T-cell (primary cell): ENCODE measurements around the gene FKBP14. TPM values are rescaled to one million over a fixed set of nuclear protein-coding genes. Genes with fewer than 3 reads are reported as not detected.

Source experiments
- ATAC-seq, 4 experiments: fragments of 200-7000 bp in 3 of 4; fragments of 150-1000 bp in 1 of 4; cut with Tn5 transposase; replicated peaks in 1 of 4; 1 replicate in 3 of 4; 2 replicates in 1 of 4; pipeline ENCODE4 v1.10.0; 2021; ENCODE audit warnings: moderate library complexity in 3 of 4, mild to moderate bottlenecking in 2 of 4, moderate number of reproducible peaks in 1 of 4
- CTCF ChIA-PET, 2 donors: fragments of 300-600 bp; sonication (Branson Sonifier 250); formaldehyde crosslinking; loops; one replicate each; lab custom pipeline; 2022; ENCODE audit warnings: antibody characterized with exemption in 2 of 2; lab: Charles Lee
- POLR2A ChIA-PET, 2 donors: fragments of 300-600 bp; sonication (Branson Sonifier 250); formaldehyde crosslinking; loops; one replicate each; lab custom pipeline; 2022; ENCODE audit warnings: antibody characterized with exemption in 2 of 2; lab: Charles Lee
- DNase-seq, 35 experiments: peaks; one replicate each; pipeline versions ENCODE4 v3.0.0 to v3.0.0-alpha.2; 2013 to 2023
- H3K27ac ChIP-seq: one replicate; pipeline ENCODE4 v1.5.1; 2013; ENCODE audit warnings: low read length
- H3K27me3 ChIP-seq, 2 experiments: replicated peaks in 1 of 2; 1 replicate in 1 of 2; 2 replicates in 1 of 2; pipeline versions ENCODE4 v1.6.1 to v1.7.0; 2013; ENCODE audit warnings: low read length in 1 of 2, mixed read lengths in 1 of 2; ENCODE audit not compliant: control insufficient read depth in 2 of 2, insufficient read depth in 2 of 2; ENCODE audit errors: extremely low read depth in 1 of 2
- H3K36me3 ChIP-seq, 2 donors: 1 replicate in 1 of 2; 2 replicates in 1 of 2; pipeline versions ENCODE4 v1.6.1 to v1.7.0; 2013; ENCODE audit warnings: low read length in 1 of 2; ENCODE audit not compliant: control insufficient read depth in 2 of 2, insufficient read depth in 1 of 2; ENCODE audit errors: extremely low read depth in 1 of 2
- H3K4me1 ChIP-seq, 2 experiments: 1 replicate in 1 of 2; 2 replicates in 1 of 2; pipeline versions ENCODE4 v1.6.1 to v1.7.0; 2013; ENCODE audit warnings: low read length in 2 of 2, mixed read lengths in 1 of 2; ENCODE audit not compliant: insufficient read depth in 2 of 2, control insufficient read depth in 1 of 2; ENCODE audit errors: extremely low read depth in 1 of 2
- H3K4me3 ChIP-seq, 2 donors: 1 replicate in 1 of 2; 2 replicates in 1 of 2; pipeline versions ENCODE4 v1.5.1 to v1.7.0; 2013; ENCODE audit warnings: mild to moderate bottlenecking in 2 of 2, low read length in 1 of 2, moderate library complexity in 1 of 2; ENCODE audit not compliant: control insufficient read depth in 1 of 2; ENCODE audit errors: extremely low read depth in 1 of 2
- H3K9me3 ChIP-seq: 2 replicates; pipeline ENCODE4 v1.7.0; 2013
- H3K27ac Mint-ChIP-seq, 2 donors: one replicate each; pipeline ENCODE4 v1.8.0; 2020 to 2021; ENCODE audit warnings: mild to moderate bottlenecking in 2 of 2, mixed read lengths in 2 of 2
- H3K27me3 Mint-ChIP-seq, 2 donors: one replicate each; pipeline ENCODE4 v1.8.0; 2021 to 2022; ENCODE audit warnings: mixed read lengths in 2 of 2
- H3K36me3 Mint-ChIP-seq: one replicate; pipeline ENCODE4 v1.8.0; 2021; ENCODE audit warnings: mixed read lengths
- H3K4me1 Mint-ChIP-seq, 3 donors: one replicate each; pipeline ENCODE4 v1.8.0; 2020 to 2022; ENCODE audit warnings: mixed read lengths in 3 of 3, mild to moderate bottlenecking in 1 of 3
- H3K4me3 Mint-ChIP-seq, 3 donors: one replicate each; pipeline ENCODE4 v1.8.0; 2020 to 2022; ENCODE audit warnings: mild to moderate bottlenecking in 3 of 3, mixed read lengths in 3 of 3, moderate library complexity in 3 of 3
- H3K9me3 Mint-ChIP-seq, 3 donors: one replicate each; pipeline ENCODE4 v1.8.0; 2020 to 2022; ENCODE audit warnings: mixed read lengths in 3 of 3
- WGBS: methylation state at CpG from one replicate; pipeline ENCODE4 v1.1.5; 2013; ENCODE audit warnings: missing lambda C conversion rate; ENCODE audit not compliant: insufficient coverage; 5-methylcytosine and 5-hydroxymethylcytosine counted together
- total RNA-seq, 35 experiments: library from RNA in 6 of 35; stranded (reverse) in 6 of 35; fragments of 120-200 nt in 1 of 35; gene quantifications; one replicate each; pipeline versions ENCODE4 v1.2.1 to v1.2.4 and lab custom pipeline; 2013 to 2026

Gene FKBP14
- total RNA-seq, 5 donors from 2014 or later (not counting 1 experiment from before 2014, with no cell fraction given), result 4.2 to 5.0 (median 4.5) TPM

GRCh38 chr7:30028749-30029635 is 2.5 kb upstream of the FKBP14 start:
- DNase-seq (peak in 27 of 35 experiments; percentile 1 to 58 (median 11)), ATAC-seq (peak; percentile 9 to 20 (median 15))
- no peak overlapping the region for H3K4me3 Mint-ChIP-seq
- POLR2A ChIA-PET, result no interaction called here
- Histone ChIP-seq H3K36me3 (no peaks in the 10 kb centered on the region), H3K4me3 (peak overlapping the region; percentile 87 to 93), H3K4me1 (peaks cover 9 to 20% of the 10 kb centered on the region in 2 experiments), H3K9me3 (no peaks in the 10 kb centered on the region), H3K27ac (peak overlapping the region; percentile 54), H3K27me3 (no peaks in the 10 kb centered on the region)
- WGBS, result 0% methylated on average over 35 of the region's 42 CpGs
- H3K36me3 Mint-ChIP-seq, result no peaks in the 10 kb centered on the region
- CTCF ChIA-PET, result interaction anchor here in 1 of 2 donors (1.4 kb wide), 1 partner anchor 33 kb away, joined by 9 read pairs; no protein-coding TSS in a partner anchor
- H3K4me1 Mint-ChIP-seq, result peaks cover 31 to 35% (median 34%) of the 10 kb centered on the region in 3 donors
- no peaks in the 10 kb centered on the region for H3K27me3 Mint-ChIP-seq
- peak overlapping the region in 1 of 2 donors; percentile 67 for H3K27ac Mint-ChIP-seq
- no peaks in the 10 kb centered on the region for H3K9me3 Mint-ChIP-seq

GRCh38 chr7:30028216-30028748 is 1.8 kb upstream of the FKBP14 start, which contains the start of gene PLEKHA8:
Gene PLEKHA8 (plus strand): TSS chr7:30028412. CDS start chr7:30028763, 351 bp downstream.
- ATAC-seq, result peak; percentile 58 to 66 (median 64)
- under 1% methylated on average over 66 of the region's 70 CpGs for WGBS
- Histone ChIP-seq H3K27me3 (no peaks in the 10 kb centered on the region), H3K27ac (peak within 1 kb of the TSS; percentile 56), H3K4me3 (peak within 1 kb of the TSS; percentile 87 to 93), H3K36me3 (no peaks in the 10 kb centered on the region), H3K9me3 (no peaks in the 10 kb centered on the region), H3K4me1 (peaks cover 9 to 20% of the 10 kb centered on the region in 2 experiments)
- Mint-ChIP-seq H3K27me3 (no peaks in the 10 kb centered on the region), H3K4me1 (peaks cover 39 to 41% (median 41%) of the 10 kb centered on the region in 3 donors), H3K27ac (peak within 1 kb of the TSS; percentile 82 to 87), H3K4me3 (no peak within 1 kb of the TSS), H3K36me3 (no peaks in the 10 kb centered on the region), H3K9me3 (no peaks in the 10 kb centered on the region)
- ChIA-PET POLR2A (no interaction called here), CTCF (interaction anchor here in 1 of 2 donors (0.8 to 1.5 kb wide), 2 partner anchors 33 to 449 kb away, joined by 3 to 8 read pairs; no protein-coding TSS in a partner anchor)
- peak; percentile 68 to 94 (median 82) for DNase-seq

GRCh38 chr7:30027740-30028215 is 1.3 kb upstream of the FKBP14 start:
- WGBS, result 0% methylated on average over 6 of the region's 9 CpGs
- Histone ChIP-seq H3K27me3 (no peaks in the 10 kb centered on the region), H3K4me1 (peaks cover 9 to 20% of the 10 kb centered on the region in 2 experiments), H3K36me3 (no peaks in the 10 kb centered on the region), H3K27ac (peak overlapping the region; percentile 56), H3K9me3 (no peaks in the 10 kb centered on the region), H3K4me3 (peak overlapping the region; percentile 87 to 93)
- Mint-ChIP-seq H3K4me1 (peaks cover 42 to 46% (median 42%) of the 10 kb centered on the region in 3 donors), H3K4me3 (no peak overlapping the region), H3K36me3 (no peaks in the 10 kb centered on the region), H3K27me3 (no peaks in the 10 kb centered on the region), H3K27ac (peak overlapping the region; percentile 82 to 87), H3K9me3 (no peaks in the 10 kb centered on the region)
- ATAC-seq (no peak), DNase-seq (peak in 1 of 35 experiments; percentile 0)
- POLR2A ChIA-PET, result interaction anchor here (0.5 to 0.7 kb wide), 2 partner anchors 11 to 108 kb away, joined by 3 to 4 read pairs; no protein-coding TSS in a partner anchor
- CTCF ChIA-PET, result interaction anchor here in 1 of 2 donors (0.8 to 1.5 kb wide), 2 partner anchors 34 to 450 kb away, joined by 3 to 8 read pairs; no protein-coding TSS in a partner anchor

GRCh38 chr7:30027065-30027456 is 559 bp upstream of the FKBP14 start:
- peaks cover 36 to 49% (median 38%) of the 10 kb centered on the region in 3 donors for H3K4me1 Mint-ChIP-seq
- H3K4me1 ChIP-seq, result peaks cover 9 to 20% of the 10 kb centered on the region in 2 experiments
- no peak overlapping the region for H3K4me3 Mint-ChIP-seq
- peak overlapping the region; percentile 87 to 93 for H3K4me3 ChIP-seq
- WGBS, result 0% methylated on average over 1 of the region's 10 CpGs
- CTCF ChIA-PET, result interaction anchor here in 1 of 2 donors (0.5 to 1.5 kb wide), 2 partner anchors 35 to 839 kb away, joined by 4 to 8 read pairs; no protein-coding TSS in a partner anchor
- ATAC-seq, result peak; percentile 17 to 36 (median 22)
- H3K27me3 Mint-ChIP-seq, result no peaks in the 10 kb centered on the region
- H3K9me3 Mint-ChIP-seq, result no peaks in the 10 kb centered on the region
- peak overlapping the region; percentile 61 for H3K27ac ChIP-seq
- no peaks in the 10 kb centered on the region for H3K36me3 Mint-ChIP-seq
- peak overlapping the region; percentile 82 to 87 for H3K27ac Mint-ChIP-seq
- POLR2A ChIA-PET, result interaction anchor here (0.5 to 0.9 kb wide), 3 partner anchors 10 to 109 kb away, joined by 3 to 4 read pairs (median 3); no protein-coding TSS in a partner anchor
- DNase-seq, result peak in 15 of 35 experiments; percentile 1 to 68 (median 5)
- no peaks in the 10 kb centered on the region for H3K27me3 ChIP-seq
- H3K36me3 ChIP-seq, result no peaks in the 10 kb centered on the region
- no peaks in the 10 kb centered on the region for H3K9me3 ChIP-seq

GRCh38 chr7:30023524-30023923 is 3.0 kb downstream of the FKBP14 start:
- Histone ChIP-seq H3K4me1 (peaks cover 2 to 11% of the 10 kb centered on the region in 2 experiments), H3K4me3 (no peak overlapping the region), H3K9me3 (no peaks in the 10 kb centered on the region), H3K27me3 (no peaks in the 10 kb centered on the region), H3K36me3 (no peaks in the 10 kb centered on the region), H3K27ac (no peak overlapping the region)
- H3K4me3 Mint-ChIP-seq, result no peak overlapping the region
- H3K27ac Mint-ChIP-seq, result no peak overlapping the region
- no peaks in the 10 kb centered on the region for H3K27me3 Mint-ChIP-seq
- CTCF ChIA-PET, result interaction anchor here in 1 of 2 donors (1.5 kb wide), 1 partner anchor 38 kb away, joined by 3 read pairs; no protein-coding TSS in a partner anchor
- H3K9me3 Mint-ChIP-seq, result no peaks in the 10 kb centered on the region
- WGBS, result no CpG with 5 or more reads among the region's 6 CpGs
- POLR2A ChIA-PET, result no interaction called here
- ATAC-seq, result no peak
- H3K4me1 Mint-ChIP-seq, result peaks cover 36 to 49% (median 40%) of the 10 kb centered on the region in 3 donors
- DNase-seq, result no peak
- no peaks in the 10 kb centered on the region for H3K36me3 Mint-ChIP-seq

GRCh38 chr7:30022991-30023390 is 3.5 kb downstream of the FKBP14 start:
- Histone ChIP-seq H3K27me3 (no peaks in the 10 kb centered on the region), H3K36me3 (no peaks in the 10 kb centered on the region), H3K4me1 (peaks cover 2 to 11% of the 10 kb centered on the region in 2 experiments), H3K4me3 (no peak overlapping the region), H3K9me3 (no peaks in the 10 kb centered on the region), H3K27ac (no peak overlapping the region)
- H3K4me1 Mint-ChIP-seq, result peaks cover 36 to 48% (median 39%) of the 10 kb centered on the region in 3 donors
- ATAC-seq (no peak), DNase-seq (no peak)
- H3K27ac Mint-ChIP-seq, result no peak overlapping the region
- no peaks in the 10 kb centered on the region for H3K9me3 Mint-ChIP-seq
- ChIA-PET CTCF (interaction anchor here in 1 of 2 donors (1.5 kb wide), 1 partner anchor 39 kb away, joined by 3 read pairs; no protein-coding TSS in a partner anchor), POLR2A (no interaction called here)
- H3K36me3 Mint-ChIP-seq, result no peaks in the 10 kb centered on the region
- no peaks in the 10 kb centered on the region for H3K27me3 Mint-ChIP-seq
- H3K4me3 Mint-ChIP-seq, result no peak overlapping the region
